RWPE1 (cell line): Measurements from ENCODE around the gene GPR148.
"Not testable (repeated sequence)": the region's sequence is repeated elsewhere in the genome, so short reads cannot be mapped to it uniquely, and the experiment has no call there.

ENCODE experiments used
- CTCF ChIA-PET: fragments of 350-600 bp; sonication (Branson Sonifier 250); formaldehyde crosslinking; extraction: SDS; loops from one replicate; lab custom pipeline; 2021; lab: Yijun Ruan, JAX
- POLR2A ChIA-PET: fragments of 400-600 bp; formaldehyde crosslinking; extraction: SDS; loops from one replicate; lab custom pipeline; 2020; ENCODE audit warnings: antibody characterized with exemption; ENCODE audit not compliant: low non-redundant PET; lab: Yijun Ruan, JAX
- DNase-seq: peaks from one replicate; pipeline ENCODE4 v3.0.0; 2012; ENCODE audit warnings: low spot score
- H3K27ac ChIP-seq: fragments of 450-650 bp; 2 replicates; pipeline ENCODE4 v1.5.1; 2017
- TF ChIP-seq, protein P1 (sequence below): fragments of 450-650 bp; conservative IDR thresholded peaks from 2 replicates; pipeline ENCODE4 v1.5.1; 2017; ENCODE audit warnings: low read depth, mild to moderate bottlenecking

The GPR148 gene

DNA sequence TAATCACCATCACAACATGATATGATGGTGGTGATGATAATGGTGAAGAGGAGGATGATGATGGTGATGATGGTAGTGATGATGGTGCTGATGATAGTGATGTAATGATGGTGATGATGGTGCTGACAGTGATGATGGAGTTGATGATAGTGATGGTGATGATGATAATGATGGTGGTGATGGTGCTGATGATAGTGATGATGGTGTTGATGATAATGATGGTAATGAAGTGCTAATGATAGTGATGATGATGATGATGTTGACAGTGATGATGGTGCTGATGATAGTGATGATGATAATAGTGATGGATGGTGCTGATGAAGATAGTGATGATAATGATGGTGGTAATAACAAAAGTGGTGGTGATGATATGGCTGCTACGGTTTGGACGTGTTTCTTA, 4.4 kb upstream of the GPR148 start:
- POLR2A ChIA-PET = no interaction called here
- CTCF ChIA-PET = no interaction called here
- DNase-seq = no peak

DNA sequence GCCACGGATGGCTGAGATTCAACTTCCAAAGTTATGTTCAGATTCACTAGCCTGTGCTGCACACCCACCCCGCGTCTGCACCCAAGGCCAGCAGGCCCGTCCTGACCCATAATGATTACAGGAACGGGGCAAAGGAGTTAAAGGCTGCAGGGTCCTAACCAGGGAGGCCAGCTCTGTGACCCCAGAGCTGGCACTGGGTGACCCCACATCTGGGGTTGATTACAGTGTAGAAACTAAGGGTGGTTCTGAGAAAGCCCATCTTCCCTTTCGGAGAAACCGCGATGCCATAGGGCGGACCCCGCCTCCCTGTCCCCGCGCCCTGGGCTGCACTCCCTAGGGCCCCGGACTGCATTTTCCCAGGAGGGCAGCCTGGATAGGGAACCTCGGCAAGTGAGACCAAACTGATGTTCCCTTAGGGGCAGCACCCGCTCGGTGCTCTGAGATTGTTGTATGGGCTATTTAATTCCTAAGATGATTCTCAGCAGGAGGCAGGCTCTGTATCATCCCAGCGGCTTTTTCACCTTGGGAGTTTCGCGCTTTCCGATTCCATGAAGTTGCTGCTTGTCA, 2.2 kb upstream of the GPR148 start:
- ChIA-PET CTCF (no interaction called here), POLR2A (no interaction called here)
- H3K27ac ChIP-seq = peak overlapping the region; percentile 56
- TF ChIP-seq, protein P1, sequence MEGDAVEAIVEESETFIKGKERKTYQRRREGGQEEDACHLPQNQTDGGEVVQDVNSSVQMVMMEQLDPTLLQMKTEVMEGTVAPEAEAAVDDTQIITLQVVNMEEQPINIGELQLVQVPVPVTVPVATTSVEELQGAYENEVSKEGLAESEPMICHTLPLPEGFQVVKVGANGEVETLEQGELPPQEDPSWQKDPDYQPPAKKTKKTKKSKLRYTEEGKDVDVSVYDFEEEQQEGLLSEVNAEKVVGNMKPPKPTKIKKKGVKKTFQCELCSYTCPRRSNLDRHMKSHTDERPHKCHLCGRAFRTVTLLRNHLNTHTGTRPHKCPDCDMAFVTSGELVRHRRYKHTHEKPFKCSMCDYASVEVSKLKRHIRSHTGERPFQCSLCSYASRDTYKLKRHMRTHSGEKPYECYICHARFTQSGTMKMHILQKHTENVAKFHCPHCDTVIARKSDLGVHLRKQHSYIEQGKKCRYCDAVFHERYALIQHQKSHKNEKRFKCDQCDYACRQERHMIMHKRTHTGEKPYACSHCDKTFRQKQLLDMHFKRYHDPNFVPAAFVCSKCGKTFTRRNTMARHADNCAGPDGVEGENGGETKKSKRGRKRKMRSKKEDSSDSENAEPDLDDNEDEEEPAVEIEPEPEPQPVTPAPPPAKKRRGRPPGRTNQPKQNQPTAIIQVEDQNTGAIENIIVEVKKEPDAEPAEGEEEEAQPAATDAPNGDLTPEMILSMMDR = no peak
- no peak for DNase-seq

More for the DNA sequence above, 4.4 kb upstream of the GPR148 start:
- H3K27ac ChIP-seq = no peak overlapping the region
- TF ChIP-seq, protein P1 = no peak

DNA sequence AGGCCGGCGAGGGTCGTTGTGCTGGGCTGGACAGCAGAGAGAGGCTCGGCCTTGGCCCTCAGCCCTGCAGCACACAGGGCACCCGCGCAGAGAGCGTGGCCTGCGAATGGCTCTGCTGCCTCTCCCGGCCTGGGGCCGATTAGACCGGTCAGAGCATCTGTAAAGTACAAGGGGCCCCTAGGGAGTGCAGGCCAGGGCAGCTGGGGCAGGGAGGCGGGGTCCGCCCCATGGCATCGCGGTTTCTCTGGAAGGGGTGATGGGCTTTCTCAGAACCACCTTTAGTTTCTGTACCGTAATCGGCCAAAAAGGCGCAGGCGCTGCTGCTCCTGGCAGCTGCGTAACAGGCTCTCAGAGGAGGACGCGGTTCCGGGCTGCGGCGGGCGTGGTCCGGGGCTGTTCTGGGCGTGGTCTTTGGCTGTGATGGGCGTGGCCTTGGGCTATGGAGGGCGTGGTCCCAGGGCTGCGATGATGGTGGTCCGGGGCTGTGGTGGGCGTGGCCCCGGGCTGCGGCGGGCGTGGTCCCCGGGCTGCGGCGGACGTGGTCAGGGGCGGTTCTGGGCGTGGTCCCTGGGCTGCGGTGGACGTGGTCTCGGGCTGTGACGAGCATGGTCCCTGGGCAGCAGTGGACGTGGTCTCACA, 1.5 kb upstream of the GPR148 start:
- ChIA-PET CTCF (no interaction called here), POLR2A (no interaction called here)
- TF ChIP-seq, protein P1 = no peak
- DNase-seq = peak; percentile 77
- H3K27ac ChIP-seq = peak overlapping the region; percentile 56

DNA sequence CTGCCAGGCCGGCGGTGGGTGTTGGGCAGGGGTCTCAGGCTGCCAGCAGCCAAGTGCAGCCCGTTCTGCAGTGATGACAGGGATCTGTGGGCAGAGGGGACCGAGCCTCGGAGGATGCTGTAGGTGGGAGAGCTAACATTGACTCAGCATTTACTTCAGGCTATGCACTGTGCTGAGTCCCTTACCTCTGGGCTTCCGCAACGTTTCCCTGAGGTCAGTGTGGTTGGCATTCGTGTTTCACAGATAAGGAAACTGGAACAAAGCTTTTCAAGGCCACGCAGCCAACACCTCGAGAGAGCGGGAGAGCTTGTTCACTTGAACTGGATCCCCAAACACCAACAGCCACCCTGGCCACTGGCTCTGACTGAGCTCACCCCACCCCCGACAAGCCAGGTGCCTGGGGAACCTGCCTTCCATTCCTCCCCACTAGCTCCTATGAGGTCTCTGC, 839 bp upstream of the GPR148 start:
- ChIA-PET POLR2A (no interaction called here), CTCF (interaction anchor here (0.7 kb wide), 1 partner anchor 413 kb away, joined by 5 read pairs; no protein-coding TSS in a partner anchor)
- no peak for DNase-seq
- TF ChIP-seq, protein P1 = no peak
- peak overlapping the region; percentile 56 for H3K27ac ChIP-seq

DNA sequence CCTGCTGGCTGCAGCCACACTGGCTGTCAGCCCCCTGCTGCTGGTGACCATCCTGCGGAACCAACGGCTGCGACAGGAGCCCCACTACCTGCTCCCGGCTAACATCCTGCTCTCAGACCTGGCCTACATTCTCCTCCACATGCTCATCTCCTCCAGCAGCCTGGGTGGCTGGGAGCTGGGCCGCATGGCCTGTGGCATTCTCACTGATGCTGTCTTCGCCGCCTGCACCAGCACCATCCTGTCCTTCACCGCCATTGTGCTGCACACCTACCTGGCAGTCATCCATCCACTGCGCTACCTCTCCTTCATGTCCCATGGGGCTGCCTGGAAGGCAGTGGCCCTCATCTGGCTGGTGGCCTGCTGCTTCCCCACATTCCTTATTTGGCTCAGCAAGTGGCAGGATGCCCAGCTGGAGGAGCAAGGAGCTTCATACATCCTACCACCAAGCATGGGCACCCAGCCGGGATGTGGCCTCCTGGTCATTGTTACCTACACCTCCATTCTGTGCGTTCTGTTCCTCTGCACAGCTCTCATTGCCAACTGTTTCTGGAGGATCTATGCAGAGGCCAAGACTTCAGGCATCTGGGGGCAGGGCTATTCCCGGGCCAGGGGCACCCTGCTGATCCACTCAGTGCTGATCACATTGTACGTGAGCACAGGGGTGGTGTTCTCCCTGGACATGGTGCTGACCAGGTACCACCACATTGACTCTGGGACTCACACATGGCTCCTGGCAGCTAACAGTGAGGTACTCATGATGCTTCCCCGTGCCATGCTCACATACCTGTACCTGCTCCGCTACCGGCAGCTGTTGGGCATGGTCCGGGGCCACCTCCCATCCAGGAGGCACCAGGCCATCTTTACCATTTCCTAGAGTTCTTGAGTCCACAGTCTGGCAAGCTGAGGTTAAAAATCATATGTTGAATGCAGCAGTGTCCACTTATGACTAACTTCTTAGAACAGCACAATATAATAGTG, 741 bp downstream of the GPR148 start:
- CTCF ChIA-PET = no interaction called here
- no peak overlapping the region for H3K27ac ChIP-seq
- no peak for DNase-seq
- POLR2A ChIA-PET = no interaction called here
- TF ChIP-seq, protein P1 = no peak

DNA sequence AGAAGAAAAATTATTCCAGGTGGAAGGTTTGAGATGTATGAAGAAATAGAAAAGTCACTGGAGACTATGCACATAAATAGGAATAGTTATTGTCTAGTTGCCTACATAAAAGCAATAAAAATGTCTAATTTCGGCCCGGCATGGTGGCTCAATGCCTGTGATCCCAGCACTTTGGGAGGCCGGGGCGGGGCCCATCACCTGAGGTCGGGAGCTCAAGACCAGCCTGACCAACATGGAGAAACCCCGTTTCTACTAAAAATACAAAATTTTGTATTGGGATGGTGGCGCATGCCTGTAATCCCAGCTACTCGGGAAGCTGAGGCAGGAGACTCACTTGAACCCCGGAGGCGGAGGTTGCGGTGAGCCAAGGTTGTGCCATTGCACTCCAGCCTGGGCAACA, 3.4 kb downstream of the GPR148 start:
- POLR2A ChIA-PET, H3K27ac ChIP-seq, DNase-seq: not testable (repeated sequence)
- CTCF ChIA-PET = interaction anchor here (0.6 kb wide), 1 partner anchor 212 kb away, joined by 4 read pairs; no protein-coding TSS in a partner anchor
